ENCODE data around the gene MIGA2.

MIGA2 gene

GRCh38 chr9:129006328-129007034 is 29.9 kb upstream of the MIGA2 start:
- no peak overlapping the region for H3K27ac ChIP-seq (ENCODE audit: low read length)
- H3K27me3 ChIP-seq (ENCODE audit: insufficient read depth, low read length): no peaks in the 10 kb centered on the region
- no peak overlapping the region for H3K9ac ChIP-seq (ENCODE audit: low read depth, low read length)
- H3K4me1 ChIP-seq (ENCODE audit: insufficient read depth, low read length): no peaks in the 10 kb centered on the region
- no peak overlapping the region for H3K4me3 ChIP-seq (ENCODE audit: low read length)
- peaks cover 73% of the 10 kb centered on the region for H3K36me3 ChIP-seq (ENCODE audit: insufficient read depth, low read depth, low read length)
- H3K9me3 ChIP-seq (ENCODE audit: insufficient read depth, low read depth, low read length): no peaks in the 10 kb centered on the region

- Histone ChIP-seq H3K4me3 (ENCODE audit: low read length) (no peak overlapping the region), H3K27me3 (ENCODE audit: insufficient read depth, low read length) (no peaks in the 10 kb centered on the region), H3K9ac (ENCODE audit: low read depth, low read length) (no peak overlapping the region), H3K9me3 (ENCODE audit: insufficient read depth, low read depth, low read length) (no peaks in the 10 kb centered on the region), H3K27ac (ENCODE audit: low read length) (no peak overlapping the region), H3K4me1 (ENCODE audit: insufficient read depth, low read length) (no peaks in the 10 kb centered on the region), H3K36me3 (ENCODE audit: insufficient read depth, low read depth, low read length) (peaks cover 68% of the 10 kb centered on the region)
Measured at GRCh38 chr9:129007035-129007765, 29.2 kb upstream of the MIGA2 start.

- no peak overlapping the region for H3K27ac ChIP-seq (ENCODE audit: low read length)
- no peaks in the 10 kb centered on the region for H3K27me3 ChIP-seq (ENCODE audit: insufficient read depth, low read length)
- H3K36me3 ChIP-seq (ENCODE audit: insufficient read depth, low read depth, low read length): peaks cover 68% of the 10 kb centered on the region
- no peaks in the 10 kb centered on the region for H3K9me3 ChIP-seq (ENCODE audit: insufficient read depth, low read depth, low read length)
- no peak overlapping the region for H3K9ac ChIP-seq (ENCODE audit: low read depth, low read length)
- H3K4me3 ChIP-seq (ENCODE audit: low read length): no peak overlapping the region
- no peaks in the 10 kb centered on the region for H3K4me1 ChIP-seq (ENCODE audit: insufficient read depth, low read length)
Measured at GRCh38 chr9:129007766-129008468, 28.5 kb upstream of the MIGA2 start.

- no peaks in the 10 kb centered on the region for H3K4me1 ChIP-seq (ENCODE audit: insufficient read depth, low read length)
- H3K9me3 ChIP-seq (ENCODE audit: insufficient read depth, low read depth, low read length): no peaks in the 10 kb centered on the region
- no peak overlapping the region for H3K27ac ChIP-seq (ENCODE audit: low read length)
- H3K4me3 ChIP-seq (ENCODE audit: low read length): no peak overlapping the region
- H3K27me3 ChIP-seq (ENCODE audit: insufficient read depth, low read length): no peaks in the 10 kb centered on the region
- no peak overlapping the region for H3K9ac ChIP-seq (ENCODE audit: low read depth, low read length)
- H3K36me3 ChIP-seq (ENCODE audit: insufficient read depth, low read depth, low read length): peaks cover 68% of the 10 kb centered on the region
Measured at GRCh38 chr9:129008469-129008965, 27.9 kb upstream of the MIGA2 start.

GRCh38 chr9:129008986-129009583 is 27.3 kb upstream of the MIGA2 start:
- Histone ChIP-seq H3K4me1 (ENCODE audit: insufficient read depth, low read length) (no peaks in the 10 kb centered on the region), H3K9ac (ENCODE audit: low read depth, low read length) (no peak overlapping the region), H3K4me3 (ENCODE audit: low read length) (no peak overlapping the region), H3K27ac (ENCODE audit: low read length) (no peak overlapping the region), H3K36me3 (ENCODE audit: insufficient read depth, low read depth, low read length) (peaks cover 68% of the 10 kb centered on the region), H3K27me3 (ENCODE audit: insufficient read depth, low read length) (no peaks in the 10 kb centered on the region), H3K9me3 (ENCODE audit: insufficient read depth, low read depth, low read length) (no peaks in the 10 kb centered on the region)

- H3K36me3 ChIP-seq (ENCODE audit: insufficient read depth, low read depth, low read length): peaks cover 72% of the 10 kb centered on the region
- H3K4me3 ChIP-seq (ENCODE audit: low read length): no peak overlapping the region
- no peaks in the 10 kb centered on the region for H3K27me3 ChIP-seq (ENCODE audit: insufficient read depth, low read length)
- H3K9me3 ChIP-seq (ENCODE audit: insufficient read depth, low read depth, low read length): no peaks in the 10 kb centered on the region
- H3K4me1 ChIP-seq (ENCODE audit: insufficient read depth, low read length): no peaks in the 10 kb centered on the region
- H3K9ac ChIP-seq (ENCODE audit: low read depth, low read length): no peak overlapping the region
- H3K27ac ChIP-seq (ENCODE audit: low read length): no peak overlapping the region
Measured at GRCh38 chr9:129009584-129010141, 26.8 kb upstream of the MIGA2 start.

GRCh38 chr9:129010267-129010975 is 26.0 kb upstream of the MIGA2 start:
- Histone ChIP-seq H3K9me3 (ENCODE audit: insufficient read depth, low read depth, low read length) (no peaks in the 10 kb centered on the region), H3K27me3 (ENCODE audit: insufficient read depth, low read length) (no peaks in the 10 kb centered on the region), H3K27ac (ENCODE audit: low read length) (no peak overlapping the region), H3K4me3 (ENCODE audit: low read length) (no peak overlapping the region), H3K9ac (ENCODE audit: low read depth, low read length) (no peak overlapping the region), H3K36me3 (ENCODE audit: insufficient read depth, low read depth, low read length) (peaks cover 71% of the 10 kb centered on the region), H3K4me1 (ENCODE audit: insufficient read depth, low read length) (no peaks in the 10 kb centered on the region)

GRCh38 chr9:129011170-129011569 is 25.3 kb upstream of the MIGA2 start:
- Histone ChIP-seq H3K27ac (ENCODE audit: low read length) (no peak overlapping the region), H3K36me3 (ENCODE audit: insufficient read depth, low read depth, low read length) (peaks cover 64% of the 10 kb centered on the region), H3K9ac (ENCODE audit: low read depth, low read length) (no peak overlapping the region), H3K9me3 (ENCODE audit: insufficient read depth, low read depth, low read length) (no peaks in the 10 kb centered on the region), H3K4me1 (ENCODE audit: insufficient read depth, low read length) (no peaks in the 10 kb centered on the region), H3K27me3 (ENCODE audit: insufficient read depth, low read length) (no peaks in the 10 kb centered on the region), H3K4me3 (ENCODE audit: low read length) (no peak overlapping the region)

GRCh38 chr9:129011761-129012181 is 24.7 kb upstream of the MIGA2 start:
- Histone ChIP-seq H3K4me3 (ENCODE audit: low read length) (no peak overlapping the region), H3K36me3 (ENCODE audit: insufficient read depth, low read depth, low read length) (peaks cover 59% of the 10 kb centered on the region), H3K27ac (ENCODE audit: low read length) (no peak overlapping the region), H3K9ac (ENCODE audit: low read depth, low read length) (no peak overlapping the region), H3K9me3 (ENCODE audit: insufficient read depth, low read depth, low read length) (no peaks in the 10 kb centered on the region), H3K27me3 (ENCODE audit: insufficient read depth, low read length) (no peaks in the 10 kb centered on the region), H3K4me1 (ENCODE audit: insufficient read depth, low read length) (no peaks in the 10 kb centered on the region)

GRCh38 chr9:129012343-129012742 is 24.1 kb upstream of the MIGA2 start:
- H3K9me3 ChIP-seq (ENCODE audit: insufficient read depth, low read depth, low read length): no peaks in the 10 kb centered on the region
- H3K27ac ChIP-seq (ENCODE audit: low read length): no peak overlapping the region
- no peak overlapping the region for H3K9ac ChIP-seq (ENCODE audit: low read depth, low read length)
- no peak overlapping the region for H3K4me3 ChIP-seq (ENCODE audit: low read length)
- peaks cover 54% of the 10 kb centered on the region for H3K36me3 ChIP-seq (ENCODE audit: insufficient read depth, low read depth, low read length)
- no peaks in the 10 kb centered on the region for H3K27me3 ChIP-seq (ENCODE audit: insufficient read depth, low read length)
- H3K4me1 ChIP-seq (ENCODE audit: insufficient read depth, low read length): no peaks in the 10 kb centered on the region

Data from iPS-20b (cell line).